Large intestine (tissue), 3 donors: ENCODE results near the gene PSTK. TPM values are rescaled to one million over a fixed set of nuclear protein-coding genes. Genes with fewer than 3 reads are reported as not detected.

Source experiments
- DNase-seq, 2 donors: peaks; one replicate each; pipeline versions ENCODE4 v3.0.0 to v3.0.0-alpha.2; 2013
- H3K27ac ChIP-seq: one replicate; pipeline ENCODE4 v1.5.1; 2013; ENCODE audit warnings: low read length
- H3K27me3 ChIP-seq: 2 replicates; pipeline ENCODE4 v1.6.1; 2013; ENCODE audit warnings: low read length; ENCODE audit not compliant: control insufficient read depth, insufficient read depth
- H3K36me3 ChIP-seq: 2 replicates; pipeline ENCODE4 v1.6.1; 2013; ENCODE audit warnings: low read length; ENCODE audit not compliant: control insufficient read depth, insufficient read depth
- H3K4me1 ChIP-seq: one replicate; pipeline ENCODE4 v1.6.1; 2013; ENCODE audit warnings: low read length; ENCODE audit not compliant: control insufficient read depth, insufficient read depth
- H3K4me3 ChIP-seq: one replicate; pipeline ENCODE4 v1.5.1; 2013; ENCODE audit warnings: low read length
- H3K9me3 ChIP-seq: one replicate; pipeline ENCODE4 v1.6.1; 2013; ENCODE audit warnings: mild to moderate bottlenecking, low read depth, low read length, moderate library complexity; ENCODE audit not compliant: control insufficient read depth
- WGBS: methylation state at CpG from one replicate; pipeline ENCODE4 v1.1.5; 2013; ENCODE audit warnings: low lambda C conversion rate; ENCODE audit not compliant: insufficient coverage; 5-methylcytosine and 5-hydroxymethylcytosine counted together
- polyA plus RNA-seq: library from polyadenylated mRNA; unstranded; fragments of 120-200 nt; gene quantifications from one replicate; pipeline ENCODE4 v1.2.1, GENCODE V29; 2013

The PSTK gene
- polyA plus RNA-seq, 1 donor, result 6.8 TPM

DNA sequence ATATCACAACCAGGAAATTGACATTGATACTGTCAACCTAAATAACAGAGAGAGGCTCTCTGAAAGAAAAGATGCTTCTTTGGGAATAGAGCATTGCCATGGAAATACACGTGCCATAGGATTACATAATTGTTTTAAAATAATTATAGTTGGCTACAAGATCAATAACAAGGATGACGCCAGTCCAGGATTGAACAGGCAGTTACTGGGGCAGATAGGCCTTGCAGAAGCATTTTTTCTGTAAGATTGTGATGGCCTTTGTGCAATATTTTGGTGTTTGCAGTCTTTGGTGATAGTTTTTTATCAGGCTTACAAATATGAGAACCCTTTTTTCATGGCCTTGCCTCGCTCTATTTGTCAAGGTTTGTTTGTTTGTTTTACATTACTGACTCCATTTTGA, 39.1 kb downstream of the PSTK start:
- Histone ChIP-seq H3K36me3 (no peaks in the 10 kb centered on the region), H3K4me1 (no peaks in the 10 kb centered on the region), H3K4me3 (no peak overlapping the region), H3K27ac (no peak overlapping the region), H3K27me3 (no peaks in the 10 kb centered on the region), H3K9me3 (no peaks in the 10 kb centered on the region)
- 90% methylated on average over 2 of the region's 3 CpGs for WGBS
- no peak for DNase-seq

DNA sequence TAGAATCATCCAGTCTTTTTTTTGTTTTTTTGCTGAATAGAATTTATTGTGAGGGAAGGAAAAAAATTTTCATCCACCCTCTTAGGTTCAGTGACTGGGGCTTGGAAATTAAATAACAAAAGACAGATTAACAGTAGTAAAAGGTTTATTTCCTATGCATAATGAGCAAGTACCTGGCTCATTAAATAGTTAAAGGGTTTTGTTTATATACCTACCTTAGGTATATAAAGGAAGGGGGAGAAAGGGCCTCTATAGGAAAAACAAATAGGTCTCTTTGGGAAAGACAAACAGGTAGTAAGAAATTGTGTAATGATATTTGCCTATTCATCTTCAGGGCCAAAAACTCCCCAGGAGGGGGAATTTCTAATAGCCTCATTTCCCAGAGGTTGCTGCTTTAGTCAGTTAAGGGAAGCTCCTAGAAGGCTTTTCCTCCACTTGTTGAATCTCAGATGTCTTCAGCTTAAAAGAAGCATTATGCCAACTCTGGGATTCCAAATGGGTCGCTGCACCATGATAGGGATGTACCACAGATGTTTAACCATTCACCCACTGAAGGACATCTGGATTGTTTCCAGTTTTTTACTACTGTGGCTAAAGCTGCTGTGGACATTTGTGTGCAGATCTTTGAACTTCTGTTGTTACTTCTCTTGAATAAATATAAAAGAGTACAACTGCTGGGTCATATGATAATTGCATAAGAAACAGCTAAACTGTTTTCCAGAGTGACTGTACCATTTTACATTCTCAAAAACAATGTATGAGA, 39.9 kb downstream of the PSTK start:
- H3K4me1 ChIP-seq, result no peaks in the 10 kb centered on the region
- DNase-seq, result no peak
- no CpG with 5 or more reads among the region's 1 CpG for WGBS
- no peak overlapping the region for H3K4me3 ChIP-seq
- H3K27me3 ChIP-seq, result no peaks in the 10 kb centered on the region
- H3K9me3 ChIP-seq, result no peaks in the 10 kb centered on the region
- H3K36me3 ChIP-seq, result no peaks in the 10 kb centered on the region
- H3K27ac ChIP-seq, result no peak overlapping the region

- H3K4me3 ChIP-seq, result no peak overlapping the region
- 50% methylated on average over 1 of the region's 3 CpGs for WGBS
- no peaks in the 10 kb centered on the region for H3K4me1 ChIP-seq
- no peak overlapping the region for H3K27ac ChIP-seq
- no peaks in the 10 kb centered on the region for H3K36me3 ChIP-seq
- no peaks in the 10 kb centered on the region for H3K9me3 ChIP-seq
- no peak for DNase-seq
- H3K27me3 ChIP-seq, result no peaks in the 10 kb centered on the region
Observed at GRCh38 chr10:123021517-123021916, 41.3 kb downstream of the PSTK start.

GRCh38 chr10:123024540-123024939, 44.3 kb downstream of the PSTK start:
- no CpG with 5 or more reads among the region's 2 CpGs for WGBS

GRCh38 chr10:123026302-123026701, 46.1 kb downstream of the PSTK start:
- no peak for DNase-seq
- Histone ChIP-seq H3K9me3 (no peaks in the 10 kb centered on the region), H3K36me3 (no peaks in the 10 kb centered on the region), H3K4me3 (no peak overlapping the region), H3K4me1 (no peaks in the 10 kb centered on the region), H3K27me3 (no peaks in the 10 kb centered on the region), H3K27ac (no peak overlapping the region)
- no CpG with 5 or more reads among the region's 1 CpG for WGBS

More at GRCh38 chr10:123024540-123024939, 44.3 kb downstream of the PSTK start:
- no peaks in the 10 kb centered on the region for H3K4me1 ChIP-seq
- no peak for DNase-seq
- H3K36me3 ChIP-seq, result no peaks in the 10 kb centered on the region
- no peak overlapping the region for H3K27ac ChIP-seq
- H3K27me3 ChIP-seq, result no peaks in the 10 kb centered on the region
- H3K9me3 ChIP-seq, result no peaks in the 10 kb centered on the region
- H3K4me3 ChIP-seq, result no peak overlapping the region

GRCh38 chr10:123027861-123028260, 47.7 kb downstream of the PSTK start:
- Histone ChIP-seq H3K27ac (no peak overlapping the region), H3K4me3 (no peak overlapping the region), H3K9me3 (no peaks in the 10 kb centered on the region), H3K4me1 (no peaks in the 10 kb centered on the region), H3K27me3 (no peaks in the 10 kb centered on the region), H3K36me3 (no peaks in the 10 kb centered on the region)
- no peak for DNase-seq

DNA sequence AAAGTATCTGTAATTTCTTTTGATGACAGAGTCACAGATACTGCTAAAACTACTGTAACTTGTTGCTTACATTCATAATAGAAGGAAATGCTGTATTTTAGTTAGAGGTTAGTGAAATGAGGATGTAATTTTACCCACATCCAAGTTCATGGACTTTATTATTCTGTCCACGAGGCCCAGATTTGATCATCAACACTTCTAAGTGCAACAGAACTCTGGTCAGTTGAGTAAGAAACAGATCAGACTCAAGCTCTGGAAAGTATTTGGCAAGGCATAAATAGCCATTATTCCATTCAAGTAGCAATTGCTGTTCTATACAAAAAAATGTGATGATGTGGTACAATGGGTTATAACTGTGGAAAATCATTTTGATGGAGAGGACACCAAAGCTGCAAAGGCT, 50.9 kb downstream of the PSTK start:
- H3K36me3 ChIP-seq, result peaks cover 4% of the 10 kb centered on the region
- no peaks in the 10 kb centered on the region for H3K9me3 ChIP-seq
- DNase-seq, result no peak
- 60% methylated on average over 1 of the region's 1 CpG for WGBS
- no peak overlapping the region for H3K4me3 ChIP-seq
- no peak overlapping the region for H3K27ac ChIP-seq
- no peaks in the 10 kb centered on the region for H3K4me1 ChIP-seq
- H3K27me3 ChIP-seq, result no peaks in the 10 kb centered on the region

- no peak overlapping the region for H3K4me3 ChIP-seq
- H3K36me3 ChIP-seq, result peaks cover 10% of the 10 kb centered on the region
- no peaks in the 10 kb centered on the region for H3K27me3 ChIP-seq
- H3K9me3 ChIP-seq, result no peaks in the 10 kb centered on the region
- DNase-seq, result peak in 1 of 2 donors; percentile 26
- H3K27ac ChIP-seq, result no peak overlapping the region
- H3K4me1 ChIP-seq, result no peaks in the 10 kb centered on the region
Observed at GRCh38 chr10:123034332-123034731, 54.1 kb downstream of the PSTK start.

- no peaks in the 10 kb centered on the region for H3K9me3 ChIP-seq
- H3K36me3 ChIP-seq, result peaks cover 10% of the 10 kb centered on the region
- H3K4me1 ChIP-seq, result no peaks in the 10 kb centered on the region
- 80% methylated on average over 3 of the region's 8 CpGs for WGBS
- H3K27me3 ChIP-seq, result no peaks in the 10 kb centered on the region
- no peak for DNase-seq
- no peak overlapping the region for H3K27ac ChIP-seq
- no peak overlapping the region for H3K4me3 ChIP-seq
Observed at GRCh38 chr10:123035467-123036086, 55.4 kb downstream of the PSTK start.

DNA sequence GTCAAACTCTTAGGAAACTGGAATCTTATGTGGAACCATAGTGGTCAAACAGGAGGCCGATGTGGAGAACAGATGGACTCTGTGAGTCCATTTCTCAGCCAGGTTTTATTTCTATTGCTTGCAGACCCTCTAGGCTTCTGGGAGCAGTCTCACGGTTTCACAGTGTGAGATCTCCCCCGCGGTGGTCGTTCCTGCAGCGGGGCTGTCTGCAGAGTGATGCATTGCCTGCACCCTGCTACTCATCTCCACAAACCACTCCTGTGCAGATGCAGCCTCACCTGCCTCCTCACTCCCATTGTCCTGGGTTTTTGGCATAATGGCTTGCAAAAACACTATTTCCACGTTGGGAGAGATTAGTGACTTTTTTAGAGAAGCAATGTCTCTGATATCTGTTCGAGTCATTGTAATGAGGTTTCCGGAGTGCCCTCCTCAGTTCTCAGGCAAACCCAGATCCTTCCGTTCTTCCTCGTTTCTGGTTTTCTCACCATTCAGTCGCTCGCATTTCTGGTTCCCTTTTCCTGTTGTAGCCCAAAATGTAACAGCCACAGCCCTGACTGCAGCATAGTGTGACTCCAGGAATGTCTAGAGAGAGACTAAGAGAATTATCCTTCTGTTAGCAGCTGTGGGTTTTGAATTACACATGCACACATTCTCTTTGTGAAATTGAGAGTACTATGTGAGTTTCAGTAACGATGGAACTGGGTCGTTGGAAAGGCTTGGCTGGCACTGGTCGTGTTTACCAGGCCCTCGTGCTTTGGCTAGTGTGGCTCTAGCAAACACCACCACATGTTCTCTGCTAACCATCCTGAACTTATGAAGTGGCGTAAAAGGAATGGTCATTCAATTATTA, 58.8 kb downstream of the PSTK start:
- no peak overlapping the region for H3K27ac ChIP-seq
- DNase-seq, result no peak

More for the DNA sequence above, 58.8 kb downstream of the PSTK start:
- H3K4me1 ChIP-seq, result no peaks in the 10 kb centered on the region
- no peak overlapping the region for H3K4me3 ChIP-seq
- no peaks in the 10 kb centered on the region for H3K9me3 ChIP-seq
- H3K27me3 ChIP-seq, result no peaks in the 10 kb centered on the region
- peaks cover 10% of the 10 kb centered on the region for H3K36me3 ChIP-seq
- WGBS, result 73% methylated on average over 5 of the region's 18 CpGs
